ENCODE measurements around the gene PPIL3. TPM values are rescaled to one million over a fixed set of nuclear protein-coding genes. Genes with fewer than 3 reads are reported as not detected.
A peak's percentile ranks its signal among the peaks of the same experiment; 100 is the strongest.

Gene PPIL3
- total and polyA plus RNA-seq, 9 of the 15 experiments (the other 6 are each of a cell fraction or from before 2014, with no cell fraction given): 22.4 to 66.2 (median 49.0) TPM

DNA sequence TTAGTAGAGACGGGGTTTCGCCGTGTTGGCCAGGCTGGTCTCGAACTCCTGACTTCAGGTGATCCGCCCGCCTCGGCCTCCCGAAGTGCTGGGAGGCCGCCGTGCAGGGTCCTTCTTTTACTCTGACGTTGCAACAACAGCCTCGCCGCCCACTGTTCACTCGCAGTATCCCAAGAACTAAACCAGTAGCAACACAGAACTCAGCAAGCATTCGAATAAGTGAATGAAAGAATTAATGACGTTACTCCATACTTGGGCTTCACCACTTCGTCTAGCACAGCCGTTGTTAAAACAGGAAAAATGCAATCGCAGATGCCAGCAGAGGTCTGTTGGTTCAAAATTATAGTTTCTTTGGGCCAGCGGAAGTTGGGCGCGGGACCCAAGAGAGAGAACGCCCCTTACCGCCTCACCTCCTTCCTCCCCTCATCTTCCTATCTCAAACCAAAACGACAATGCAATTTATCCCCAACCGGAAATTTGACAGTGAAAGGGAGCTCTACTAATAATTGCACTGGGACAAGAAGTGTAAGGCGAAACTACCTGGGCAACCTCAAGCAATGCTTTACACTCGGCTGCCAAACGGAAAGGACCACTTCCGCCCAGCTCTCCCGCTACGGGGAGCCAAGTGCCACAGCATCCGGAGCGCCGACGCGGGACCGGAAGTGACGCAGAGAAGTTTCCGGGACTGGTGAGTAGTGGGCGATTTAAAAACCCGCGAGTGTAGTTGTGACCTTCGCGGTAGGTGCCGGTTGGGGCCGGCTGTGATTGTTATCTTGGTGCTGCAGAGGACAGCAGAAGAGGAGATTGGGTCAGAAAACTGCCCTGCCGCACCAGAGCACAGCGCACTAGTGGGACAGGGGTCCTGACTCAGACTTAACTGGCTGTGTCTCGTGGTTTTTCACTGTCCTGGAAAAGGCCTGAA, at the start of gene PPIL3, which contains the start of gene NIF3L1 (continued):
- TF ChIP-seq HNRNPLL (IDR thresholded peaks at IDR 0.05; ENCODE audit: low read depth, low read length, poor library complexity, severe bottlenecking) (peak; percentile 28), SPI1 (IDR thresholded peaks at IDR 0.05; ENCODE audit: borderline replicate concordance, low read depth, low read length) (0 out of 2 replicates have a peak, but pooled peaks have one; percentile 28), STAT5A (IDR thresholded peaks at IDR 0.05; ENCODE audit: borderline replicate concordance, low read length) (0 out of 2 replicates have a peak, but pooled peaks have one; percentile 11), TAF7 (tag; IDR thresholded peaks at IDR 0.05) (peak; percentile 75), ZBTB8A (IDR thresholded peaks at IDR 0.05; ENCODE audit: partially characterized antibody) (no peak), TEAD4 (IDR thresholded peaks at IDR 0.05; ENCODE audit: low read length) (peak; percentile 20), TEAD4 (CRISPR knock-in tag; IDR thresholded peaks at IDR 0.05; ENCODE audit: borderline replicate concordance) (no peak), POLR2G (IDR thresholded peaks at IDR 0.05; ENCODE audit: low read depth, low read length) (peak; percentile 84), TFAM (CRISPR knock-in tag; conservative IDR thresholded peaks at IDR 0.05) (no peak), NCOA1 (IDR thresholded peaks at IDR 0.05; ENCODE audit: low read depth) (peak; percentile 98), CEBPB (tag; IDR thresholded peaks at IDR 0.05) (no peak), ESRRA (IDR thresholded peaks at IDR 0.05; ENCODE audit: borderline replicate concordance, low read depth) (peak; percentile 93), KDM4B (IDR thresholded peaks at IDR 0.05; ENCODE audit: borderline replicate concordance in 2 of 2, low read depth in 1 of 2) (peak in 1 of 2 experiments; percentile 36; a peak in 1 of 4 replicates), SRF (CRISPR knock-in tag; IDR thresholded peaks at IDR 0.05) (0 out of 4 replicates have a peak, but pooled peaks of 1 of the 2 experiments have one; percentile 10), HMG20A (CRISPR knock-in tag; conservative IDR thresholded peaks at IDR 0.05) (no peak), POLR2B (IDR thresholded peaks at IDR 0.05; ENCODE audit: low read depth, partially characterized antibody) (peak; percentile 86), JUN (IDR thresholded peaks at IDR 0.05; ENCODE audit: borderline replicate concordance, low read depth, low read length) (peak; percentile 22; the same call in 1 of the 2 replicates), JUN (CRISPR knock-in tag; IDR thresholded peaks at IDR 0.05; ENCODE audit: borderline replicate concordance) (no peak; the same call in 1 of the 2 replicates)
- TF ChIP-seq, protein P1, sequence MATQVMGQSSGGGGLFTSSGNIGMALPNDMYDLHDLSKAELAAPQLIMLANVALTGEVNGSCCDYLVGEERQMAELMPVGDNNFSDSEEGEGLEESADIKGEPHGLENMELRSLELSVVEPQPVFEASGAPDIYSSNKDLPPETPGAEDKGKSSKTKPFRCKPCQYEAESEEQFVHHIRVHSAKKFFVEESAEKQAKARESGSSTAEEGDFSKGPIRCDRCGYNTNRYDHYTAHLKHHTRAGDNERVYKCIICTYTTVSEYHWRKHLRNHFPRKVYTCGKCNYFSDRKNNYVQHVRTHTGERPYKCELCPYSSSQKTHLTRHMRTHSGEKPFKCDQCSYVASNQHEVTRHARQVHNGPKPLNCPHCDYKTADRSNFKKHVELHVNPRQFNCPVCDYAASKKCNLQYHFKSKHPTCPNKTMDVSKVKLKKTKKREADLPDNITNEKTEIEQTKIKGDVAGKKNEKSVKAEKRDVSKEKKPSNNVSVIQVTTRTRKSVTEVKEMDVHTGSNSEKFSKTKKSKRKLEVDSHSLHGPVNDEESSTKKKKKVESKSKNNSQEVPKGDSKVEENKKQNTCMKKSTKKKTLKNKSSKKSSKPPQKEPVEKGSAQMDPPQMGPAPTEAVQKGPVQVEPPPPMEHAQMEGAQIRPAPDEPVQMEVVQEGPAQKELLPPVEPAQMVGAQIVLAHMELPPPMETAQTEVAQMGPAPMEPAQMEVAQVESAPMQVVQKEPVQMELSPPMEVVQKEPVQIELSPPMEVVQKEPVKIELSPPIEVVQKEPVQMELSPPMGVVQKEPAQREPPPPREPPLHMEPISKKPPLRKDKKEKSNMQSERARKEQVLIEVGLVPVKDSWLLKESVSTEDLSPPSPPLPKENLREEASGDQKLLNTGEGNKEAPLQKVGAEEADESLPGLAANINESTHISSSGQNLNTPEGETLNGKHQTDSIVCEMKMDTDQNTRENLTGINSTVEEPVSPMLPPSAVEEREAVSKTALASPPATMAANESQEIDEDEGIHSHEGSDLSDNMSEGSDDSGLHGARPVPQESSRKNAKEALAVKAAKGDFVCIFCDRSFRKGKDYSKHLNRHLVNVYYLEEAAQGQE (IDR thresholded peaks at IDR 0.05; ENCODE audit: borderline replicate concordance): peak; percentile 99
- TF ChIP-seq, protein P1 (CRISPR knock-in tag; IDR thresholded peaks at IDR 0.05; ENCODE audit: low read depth): peak; percentile 87
